H9 (cell line): ENCODE data around the gene TBL1X. TPM values are rescaled to one million over a fixed set of nuclear protein-coding genes. Genes with fewer than 3 reads are reported as not detected.

Experiments used
- DNase-seq: peaks from one replicate; pipeline ENCODE4 v3.0.0-alpha.2; 2017
- H2AFZ ChIP-seq: one replicate; pipeline ENCODE4 v1.6.1; 2013; ENCODE audit warnings: mild to moderate bottlenecking, low read length, control low read depth, moderate library complexity
- H2AK5ac ChIP-seq: 2 replicates; pipeline ENCODE4 v1.6.1; 2013; ENCODE audit warnings: low read length, control low read depth, mixed read lengths; ENCODE audit not compliant: insufficient read length
- H2BK120ac ChIP-seq: one replicate; pipeline ENCODE4 v1.6.1; 2013; ENCODE audit warnings: low read depth, mild to moderate bottlenecking, low read length, control low read depth, inconsistent platforms; ENCODE audit not compliant: poor library complexity, severe bottlenecking
- H2BK12ac ChIP-seq: 2 replicates; pipeline ENCODE4 v1.6.1; 2013; ENCODE audit warnings: low read length, control low read depth, mixed read lengths, low read depth; ENCODE audit not compliant: insufficient read length
- H2BK15ac ChIP-seq: 2 replicates; pipeline ENCODE4 v1.6.1; 2013; ENCODE audit warnings: low read depth, low read length, control low read depth
- H2BK20ac ChIP-seq: one replicate; pipeline ENCODE4 v1.6.1; 2013; ENCODE audit warnings: low read depth, mild to moderate bottlenecking, low read length, control low read depth, inconsistent platforms; ENCODE audit not compliant: poor library complexity, severe bottlenecking
- H2BK5ac ChIP-seq: 2 replicates; pipeline ENCODE4 v1.6.1; 2013; ENCODE audit warnings: low read length, control low read depth, mixed read lengths; ENCODE audit not compliant: insufficient read length
- H3K14ac ChIP-seq: 2 replicates; pipeline ENCODE4 v1.6.1; 2013; ENCODE audit warnings: low read length, control low read depth; ENCODE audit not compliant: insufficient read depth
- H3K18ac ChIP-seq: 2 replicates; pipeline ENCODE4 v1.6.1; 2013; ENCODE audit warnings: low read depth, mild to moderate bottlenecking, mixed read lengths, low read length, control low read depth; ENCODE audit not compliant: insufficient read length
- H3K23ac ChIP-seq: 2 replicates; pipeline ENCODE4 v1.6.1; 2013; ENCODE audit warnings: low read length, control low read depth, mixed read lengths, low read depth; ENCODE audit not compliant: insufficient read length
- H3K23me2 ChIP-seq: 2 replicates; pipeline ENCODE4 v1.6.1; 2013; ENCODE audit warnings: low read depth, mild to moderate bottlenecking, mixed read lengths, low read length, control low read depth; ENCODE audit not compliant: insufficient read length, poor library complexity, severe bottlenecking
- H3K27ac ChIP-seq: 2 replicates; pipeline ENCODE4 v1.5.1; 2013; ENCODE audit warnings: low read length, control low read depth, mixed read lengths, low read depth; ENCODE audit not compliant: insufficient read length
- H3K27me3 ChIP-seq: 2 replicates; pipeline ENCODE4 v1.6.1; 2013; ENCODE audit warnings: low read length, control low read depth, inconsistent platforms; ENCODE audit not compliant: insufficient read depth
- H3K4ac ChIP-seq: 2 replicates; pipeline ENCODE4 v1.6.1; 2013; ENCODE audit warnings: low read depth, mild to moderate bottlenecking, control low read depth, inconsistent platforms, low read length, moderate library complexity
- H3K4me1 ChIP-seq: 2 replicates; pipeline ENCODE4 v1.6.1; 2013; ENCODE audit warnings: low read length, control low read depth, inconsistent platforms; ENCODE audit not compliant: insufficient read depth
- H3K4me2 ChIP-seq: 2 replicates; pipeline ENCODE4 v1.6.1; 2013; ENCODE audit warnings: low read length, control low read depth, mixed read lengths; ENCODE audit not compliant: insufficient read length, insufficient read depth
- H3K56ac ChIP-seq: 2 replicates; pipeline ENCODE4 v1.6.1; 2013; ENCODE audit warnings: low read depth, mild to moderate bottlenecking, mixed read lengths, low read length, control low read depth; ENCODE audit not compliant: insufficient read length
- H3K79me1 ChIP-seq: 2 replicates; pipeline ENCODE4 v1.6.1; 2013; ENCODE audit warnings: low read depth, mild to moderate bottlenecking, moderate library complexity, low read length, control low read depth, inconsistent platforms; ENCODE audit not compliant: insufficient read depth, poor library complexity, severe bottlenecking
- H3K79me2 ChIP-seq: 2 replicates; pipeline ENCODE4 v1.6.1; 2013; ENCODE audit warnings: low read length, control low read depth, inconsistent platforms; ENCODE audit not compliant: insufficient read depth
- H3K9ac ChIP-seq: 2 replicates; pipeline ENCODE4 v1.6.1; 2013; ENCODE audit warnings: low read length, control low read depth, mixed read lengths; ENCODE audit not compliant: insufficient read length; ENCODE audit errors: extremely low read depth
- H3K9me3 ChIP-seq: one replicate; pipeline ENCODE4 v1.6.1; 2013; ENCODE audit warnings: low read depth, low read length, inconsistent platforms; ENCODE audit not compliant: control insufficient read depth
- H3T11ph ChIP-seq: one replicate; pipeline ENCODE4 v1.6.1; 2013; ENCODE audit warnings: mild to moderate bottlenecking, low read length, control low read depth, inconsistent platforms
- H4K20me1 ChIP-seq: one replicate; pipeline ENCODE4 v1.6.1; 2013; ENCODE audit not compliant: control insufficient read depth, insufficient read length, insufficient read depth
- H4K5ac ChIP-seq: 2 replicates; pipeline ENCODE4 v1.6.1; 2013; ENCODE audit warnings: low read depth, mild to moderate bottlenecking, mixed read lengths, low read length, control low read depth; ENCODE audit not compliant: insufficient read length
- H4K8ac ChIP-seq: replicated peaks from 2 replicates; pipeline ENCODE4 v1.6.1; 2013; ENCODE audit warnings: low read length, control low read depth, mixed read lengths, low read depth; ENCODE audit not compliant: insufficient read length
- H4K91ac ChIP-seq: 2 replicates; pipeline ENCODE4 v1.6.1; 2013; ENCODE audit warnings: low read depth, mild to moderate bottlenecking, moderate library complexity, mixed read lengths, low read length, control low read depth; ENCODE audit not compliant: insufficient read length
- H3K27ac Mint-ChIP-seq, 3 experiments: 2 replicates in 2 of 3; 3 replicates in 1 of 3; pipeline ENCODE4 v1.8.0; 2020 to 2021; ENCODE audit warnings: mixed read lengths in 3 of 3, mild to moderate bottlenecking in 1 of 3, moderate library complexity in 1 of 3
- H3K27me3 Mint-ChIP-seq: 2 replicates; pipeline ENCODE4 v1.8.0; 2021; ENCODE audit warnings: low read depth, mild to moderate bottlenecking, moderate library complexity, mixed read lengths
- H3K36me3 Mint-ChIP-seq, 3 experiments: 2 replicates in 2 of 3; 3 replicates in 1 of 3; pipeline ENCODE4 v1.8.0; 2020 to 2021; ENCODE audit warnings: low read depth in 3 of 3, mixed read lengths in 3 of 3; ENCODE audit not compliant: insufficient read depth in 1 of 3
- H3K4me1 Mint-ChIP-seq, 2 experiments: 2 replicates each; pipeline ENCODE4 v1.8.0; 2020; ENCODE audit warnings: mixed read lengths in 2 of 2
- H3K4me3 Mint-ChIP-seq, 2 experiments: 2 replicates in 1 of 2; 3 replicates in 1 of 2; pipeline ENCODE4 v1.8.0; 2020 to 2021; ENCODE audit warnings: mild to moderate bottlenecking in 2 of 2, mixed read lengths in 2 of 2, moderate library complexity in 1 of 2
- H3K9me3 Mint-ChIP-seq, 2 experiments: 2 replicates in 1 of 2; 3 replicates in 1 of 2; pipeline ENCODE4 v1.8.0; 2020; ENCODE audit warnings: mild to moderate bottlenecking in 2 of 2, mixed read lengths in 2 of 2, moderate library complexity in 1 of 2
- CTCF ChIP-seq: fragments of 200-600 bp; sonication (generic); conservative IDR thresholded peaks from 3 replicates; pipeline ENCODE4 v1.8.0; 2021; ENCODE audit warnings: antibody characterized with exemption, mild to moderate bottlenecking
- WGBS: extraction: QIAGEN DNeasy Blood & Tissue Kit; methylation state at CpG from one replicate; pipeline ENCODE4 v1.1.7; 2013; ENCODE audit warnings: missing lambda C conversion rate, low lambda C conversion rate, mixed read lengths; ENCODE audit not compliant: insufficient read length; ENCODE audit errors: extremely low coverage; 5-methylcytosine and 5-hydroxymethylcytosine counted together
- total RNA-seq: library from RNA; stranded (reverse); gene quantifications from 2 replicates; pipeline ENCODE4 v1.2.1, GENCODE V29; 2021

The TBL1X gene
- total RNA-seq, 1 experiment from 2014 or later, result 24.1 TPM

GRCh38 chrX:9614016-9614415, 149.2 kb downstream of the TBL1X start:
- Mint-ChIP-seq H3K27ac (no peak overlapping the region), H3K36me3 (peaks cover 0 to 10% (median 2%) of the 10 kb centered on the region in 3 experiments; a peak in 6 of 7 replicates), H3K27me3 (no peaks in the 10 kb centered on the region), H3K9me3 (peaks cover 2 to 34% of the 10 kb centered on the region in 2 experiments; a peak in 4 of 5 replicates), H3K4me3 (no peak overlapping the region), H3K4me1 (peaks cover 21 to 31% of the 10 kb centered on the region in 2 experiments)
- Histone ChIP-seq H3K23me2 (no peaks in the 10 kb centered on the region), H3T11ph (no peak overlapping the region), H4K5ac (no peak overlapping the region), H3K4ac (no peak overlapping the region), H4K20me1 (no peaks in the 10 kb centered on the region), H3K4me2 (no peak overlapping the region), H2BK5ac (no peak overlapping the region), H3K56ac (no peak overlapping the region), H3K9ac (no peak overlapping the region), H3K4me1 (no peaks in the 10 kb centered on the region; the same call in 1 of the 2 replicates), H2BK120ac (no peak overlapping the region), H4K91ac (no peak overlapping the region), H3K23ac (no peak overlapping the region), H3K27me3 (no peaks in the 10 kb centered on the region), H3K14ac (no peak overlapping the region), H3K27ac (no peak overlapping the region), H2AK5ac (no peak overlapping the region), H2AFZ (no peak overlapping the region), H3K9me3 (no peaks in the 10 kb centered on the region), H2BK12ac (no peak overlapping the region), H3K18ac (no peak overlapping the region), H3K79me1 (no peaks in the 10 kb centered on the region), H3K79me2 (no peaks in the 10 kb centered on the region), H4K8ac (no peak overlapping the region), H2BK20ac (no peak overlapping the region), H2BK15ac (no peak overlapping the region)
- TF ChIP-seq CTCF, result no peak
- DNase-seq, result no peak
- no CpG with 5 or more reads among the region's 1 CpG for WGBS
